Activated CD8-positive, alpha-beta T cell treated with anti-CD3 and anti-CD28 coated beads for 36 hours (primary cell): ENCODE data around the gene CKAP2L. TPM values are rescaled to one million over a fixed set of nuclear protein-coding genes. Genes with fewer than 3 reads are reported as not detected.

Source experiments
- ATAC-seq: fragments of 200-7000 bp; cut with Tn5 transposase; one replicate; pipeline ENCODE4 v1.10.0; 2021; ENCODE audit warnings: mild to moderate bottlenecking, moderate library complexity
- CTCF ChIA-PET: fragments of 350-600 bp; sonication (Branson Sonifier 250); formaldehyde crosslinking; loops from one replicate; lab custom pipeline; 2021; ENCODE audit warnings: antibody characterized with exemption; lab: Charles Lee
- POLR2A ChIA-PET: fragments of 350-600 bp; sonication (Branson Sonifier 250); formaldehyde crosslinking; loops from one replicate; lab custom pipeline; 2021; ENCODE audit warnings: antibody characterized with exemption; lab: Charles Lee
- DNase-seq: peaks from one replicate; pipeline ENCODE4 v3.0.0-alpha.2; 2020
- H3K27ac Mint-ChIP-seq: one replicate; pipeline ENCODE4 v1.8.0; 2021; ENCODE audit warnings: mild to moderate bottlenecking, mixed read lengths
- H3K27me3 Mint-ChIP-seq: one replicate; pipeline ENCODE4 v1.8.0; 2021; ENCODE audit warnings: mixed read lengths
- H3K36me3 Mint-ChIP-seq: one replicate; pipeline ENCODE4 v1.8.0; 2021; ENCODE audit warnings: low read depth, mixed read lengths
- H3K4me1 Mint-ChIP-seq: one replicate; pipeline ENCODE4 v1.8.0; 2021; ENCODE audit warnings: low read depth, mixed read lengths
- H3K4me3 Mint-ChIP-seq: one replicate; pipeline ENCODE4 v1.8.0; 2021; ENCODE audit warnings: mild to moderate bottlenecking, moderate library complexity, mixed read lengths
- H3K9me3 Mint-ChIP-seq: one replicate; pipeline ENCODE4 v1.8.0; 2021; ENCODE audit warnings: mixed read lengths
- intact Hi-C: fragments of 100-400 bp; cut with micrococcal nuclease; formaldehyde crosslinking; loops from one replicate; pipeline ENCODE4 v1.10.0; 2022
- total RNA-seq, 2 experiments: library from RNA; stranded (reverse); gene quantifications; one replicate each; pipeline ENCODE4 v1.2.3, GENCODE V29; 2021
- TF ChIP-seq, protein P1 (sequence below): fragments of 200-600 bp; IDR thresholded peaks from one replicate; pipeline ENCODE4 v1.8.0; 2022; ENCODE audit warnings: antibody characterized with exemption, mild to moderate bottlenecking

The CKAP2L gene
- total RNA-seq, 2 experiments from 2014 or later: 24.5 to 30.5 TPM

- Mint-ChIP-seq H3K27me3 (no peaks in the 10 kb centered on the region), H3K4me3 (no peak overlapping the region), H3K27ac (no peak overlapping the region), H3K36me3 (no peaks in the 10 kb centered on the region), H3K4me1 (peaks cover 3% of the 10 kb centered on the region), H3K9me3 (no peaks in the 10 kb centered on the region)
- TF ChIP-seq, protein P1, sequence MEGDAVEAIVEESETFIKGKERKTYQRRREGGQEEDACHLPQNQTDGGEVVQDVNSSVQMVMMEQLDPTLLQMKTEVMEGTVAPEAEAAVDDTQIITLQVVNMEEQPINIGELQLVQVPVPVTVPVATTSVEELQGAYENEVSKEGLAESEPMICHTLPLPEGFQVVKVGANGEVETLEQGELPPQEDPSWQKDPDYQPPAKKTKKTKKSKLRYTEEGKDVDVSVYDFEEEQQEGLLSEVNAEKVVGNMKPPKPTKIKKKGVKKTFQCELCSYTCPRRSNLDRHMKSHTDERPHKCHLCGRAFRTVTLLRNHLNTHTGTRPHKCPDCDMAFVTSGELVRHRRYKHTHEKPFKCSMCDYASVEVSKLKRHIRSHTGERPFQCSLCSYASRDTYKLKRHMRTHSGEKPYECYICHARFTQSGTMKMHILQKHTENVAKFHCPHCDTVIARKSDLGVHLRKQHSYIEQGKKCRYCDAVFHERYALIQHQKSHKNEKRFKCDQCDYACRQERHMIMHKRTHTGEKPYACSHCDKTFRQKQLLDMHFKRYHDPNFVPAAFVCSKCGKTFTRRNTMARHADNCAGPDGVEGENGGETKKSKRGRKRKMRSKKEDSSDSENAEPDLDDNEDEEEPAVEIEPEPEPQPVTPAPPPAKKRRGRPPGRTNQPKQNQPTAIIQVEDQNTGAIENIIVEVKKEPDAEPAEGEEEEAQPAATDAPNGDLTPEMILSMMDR: peak; percentile 97
- DNase-seq: peak; percentile 92
- ChIA-PET POLR2A (interaction anchor here (1.0 to 1.5 kb wide), 5 partner anchors 10 to 159 kb away, joined by 3 to 5 read pairs (median 4); no protein-coding TSS in a partner anchor), CTCF (interaction anchor here (0.6 to 10.8 kb wide), 56 partner anchors 8 to 504 kb away, joined by 3 to 291 read pairs (median 6); partner anchors contain the start of genes CHCHD5 and SLC20A1)
- intact Hi-C loops: loop anchor here (1.0 kb wide), 1 partner anchor 126 kb away; no protein-coding TSS in a partner anchor
- ATAC-seq: peak; percentile 96
These were observed 37.8 kb downstream of the CKAP2L start for GRCh38 chr2:112726487-112727190.

GRCh38 chr2:112725545-112726457, 38.6 kb downstream of the CKAP2L start:
- CTCF ChIA-PET: interaction anchor here (0.6 to 10.8 kb wide), 59 partner anchors 8 to 505 kb away, joined by 3 to 291 read pairs (median 5); partner anchors contain the start of genes CHCHD5 and SLC20A1
- no peak for DNase-seq
- Mint-ChIP-seq H3K27ac (no peak overlapping the region), H3K9me3 (no peaks in the 10 kb centered on the region), H3K4me1 (peaks cover 3% of the 10 kb centered on the region), H3K4me3 (no peak overlapping the region), H3K27me3 (no peaks in the 10 kb centered on the region), H3K36me3 (no peaks in the 10 kb centered on the region)
- TF ChIP-seq, protein P1: no peak
- POLR2A ChIA-PET: interaction anchor here (0.8 to 1.8 kb wide), 7 partner anchors 11 to 160 kb away, joined by 3 to 6 read pairs (median 4); no protein-coding TSS in a partner anchor
- intact Hi-C loops: loop anchor here (1.0 kb wide), 1 partner anchor 126 kb away; no protein-coding TSS in a partner anchor
- ATAC-seq: no peak

- Mint-ChIP-seq H3K27ac (no peak overlapping the region), H3K27me3 (no peaks in the 10 kb centered on the region), H3K4me3 (no peak overlapping the region), H3K4me1 (peaks cover 3% of the 10 kb centered on the region), H3K9me3 (no peaks in the 10 kb centered on the region), H3K36me3 (no peaks in the 10 kb centered on the region)
- CTCF ChIA-PET: interaction anchor here (0.7 to 10.8 kb wide), 20 partner anchors 9 to 234 kb away, joined by 3 to 291 read pairs (median 6); partner anchors contain the start of gene SLC20A1
- intact Hi-C loops: no loop called here
- DNase-seq (peak; percentile 26), ATAC-seq (no peak)
- TF ChIP-seq, protein P1: no peak
- POLR2A ChIA-PET: interaction anchor here (0.8 to 1.8 kb wide), 5 partner anchors 11 to 124 kb away, joined by 3 to 6 read pairs (median 4); no protein-coding TSS in a partner anchor
These were observed 39.6 kb downstream of the CKAP2L start for GRCh38 chr2:112724591-112725525.

DNA sequence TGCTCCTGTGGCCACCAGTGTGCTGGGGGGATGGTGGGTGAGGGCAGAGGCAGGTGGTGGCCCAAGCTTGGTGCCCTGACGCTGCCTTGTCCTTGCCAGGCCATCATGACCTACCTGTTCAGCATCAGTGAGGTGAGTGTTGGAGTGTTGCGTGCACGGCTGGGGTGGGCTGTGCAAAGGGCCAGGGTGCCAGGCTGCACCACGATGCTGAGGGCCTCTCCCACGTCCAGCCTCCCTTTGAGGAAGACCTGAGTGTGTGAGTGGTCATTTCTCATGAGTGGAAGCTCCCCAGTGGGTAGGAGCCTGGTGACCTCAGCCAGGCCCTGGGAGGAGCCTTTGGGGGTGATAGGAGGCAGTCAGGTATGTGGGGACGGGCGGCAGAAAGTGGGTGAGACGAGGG, 40.4 kb downstream of the CKAP2L start:
- no peaks in the 10 kb centered on the region for H3K9me3 Mint-ChIP-seq
- H3K4me1 Mint-ChIP-seq: peaks cover 3% of the 10 kb centered on the region
- no peaks in the 10 kb centered on the region for H3K36me3 Mint-ChIP-seq
- no peaks in the 10 kb centered on the region for H3K27me3 Mint-ChIP-seq
- intact Hi-C loops: loop anchor here (1.0 kb wide), 1 partner anchor 100 kb away; no protein-coding TSS in a partner anchor
- ATAC-seq: no peak
- H3K4me3 Mint-ChIP-seq: no peak overlapping the region
- H3K27ac Mint-ChIP-seq: no peak overlapping the region
- POLR2A ChIA-PET: no interaction called here
- CTCF ChIA-PET: interaction anchor here (1.0 to 10.6 kb wide), 7 partner anchors 13 to 124 kb away, joined by 4 to 291 read pairs (median 7); no protein-coding TSS in a partner anchor
- TF ChIP-seq, protein P1: no peak
- no peak for DNase-seq
